HG02759 (cell line): Measurements from ENCODE around the gene DR1.
"Not testable (repeated sequence)": the region's sequence is repeated elsewhere in the genome, so short reads cannot be mapped to it uniquely, and the experiment has no call there.

ENCODE experiments used
- ATAC-seq: cut with Tn5 transposase; IDR thresholded peaks from one replicate; pipeline ENCODE4 v1.9.1; 2021; ENCODE audit warnings: mild to moderate bottlenecking, moderate library complexity; ENCODE audit not compliant: unreplicated experiment

DR1 gene

DNA sequence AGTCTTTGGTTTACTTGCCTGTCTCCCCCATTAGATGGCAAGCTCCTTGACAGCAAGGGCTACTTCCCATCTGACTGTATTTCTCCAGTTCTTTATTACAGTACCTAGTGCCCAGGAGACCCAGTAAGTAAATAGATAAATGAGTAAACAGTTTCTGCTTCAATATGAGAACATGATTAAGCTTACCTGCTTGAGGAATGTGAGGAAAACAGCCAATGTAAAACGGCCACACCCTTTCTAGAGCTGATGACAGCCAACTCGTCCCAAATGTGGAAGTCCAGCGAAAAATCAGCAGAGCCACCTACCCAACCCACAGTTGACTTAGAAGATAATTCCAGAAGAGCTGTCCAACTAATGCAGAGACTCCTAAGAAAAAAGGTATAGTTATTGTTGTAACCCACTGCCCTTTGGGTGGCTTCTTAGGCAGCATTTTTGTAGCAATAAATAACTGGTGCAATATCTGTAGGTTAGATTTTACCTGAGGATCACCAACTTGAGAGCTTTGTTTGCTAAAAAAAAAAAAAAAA lies 6.5 kb upstream of the DR1 start:
- no peak for ATAC-seq

DNA sequence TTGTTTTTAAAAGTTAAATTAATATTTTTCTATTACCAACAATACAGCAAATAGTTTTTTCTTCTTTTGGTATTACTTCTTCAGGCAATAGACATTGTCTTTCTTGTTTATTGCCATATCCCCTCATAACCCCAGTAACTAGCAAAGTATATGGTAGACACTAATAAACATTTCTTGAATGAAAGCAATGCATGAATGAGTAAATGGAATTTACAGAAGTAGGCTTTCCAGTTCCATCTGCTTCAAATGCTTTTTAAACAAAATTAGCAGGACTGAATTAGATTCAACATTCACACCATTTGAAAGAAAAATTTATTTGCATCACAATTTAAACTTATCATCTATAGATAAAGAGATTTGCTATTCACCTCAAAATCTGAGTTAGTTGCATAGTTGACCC lies 5.6 kb upstream of the DR1 start:
- ATAC-seq = no peak

DNA sequence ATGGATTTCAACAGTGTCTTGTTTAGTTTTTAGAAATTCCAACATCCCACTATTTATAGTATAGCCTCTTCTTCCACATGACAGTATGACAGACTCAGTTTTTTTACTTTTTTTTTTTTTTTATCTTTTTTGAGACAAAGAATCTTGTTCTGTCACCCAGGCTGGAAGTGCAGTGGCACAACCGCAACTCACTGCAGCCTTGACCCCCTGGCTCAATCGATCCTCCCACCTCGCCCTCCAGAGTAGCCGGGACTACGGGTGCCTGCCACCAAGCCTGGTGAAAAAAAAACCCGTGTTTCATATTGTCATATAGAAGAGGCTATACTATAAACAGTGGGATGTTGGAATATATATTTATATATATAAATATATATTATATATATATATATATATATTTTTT lies 1.2 kb upstream of the DR1 start:
- no peak for ATAC-seq

- peak; percentile 9 for ATAC-seq
These were observed 648 bp upstream of the DR1 start for GRCh38 chr1:93344886-93345632.

GRCh38 chr1:93346421-93346993 lies 800 bp downstream of the DR1 start:
- ATAC-seq = peak; percentile 31

DNA sequence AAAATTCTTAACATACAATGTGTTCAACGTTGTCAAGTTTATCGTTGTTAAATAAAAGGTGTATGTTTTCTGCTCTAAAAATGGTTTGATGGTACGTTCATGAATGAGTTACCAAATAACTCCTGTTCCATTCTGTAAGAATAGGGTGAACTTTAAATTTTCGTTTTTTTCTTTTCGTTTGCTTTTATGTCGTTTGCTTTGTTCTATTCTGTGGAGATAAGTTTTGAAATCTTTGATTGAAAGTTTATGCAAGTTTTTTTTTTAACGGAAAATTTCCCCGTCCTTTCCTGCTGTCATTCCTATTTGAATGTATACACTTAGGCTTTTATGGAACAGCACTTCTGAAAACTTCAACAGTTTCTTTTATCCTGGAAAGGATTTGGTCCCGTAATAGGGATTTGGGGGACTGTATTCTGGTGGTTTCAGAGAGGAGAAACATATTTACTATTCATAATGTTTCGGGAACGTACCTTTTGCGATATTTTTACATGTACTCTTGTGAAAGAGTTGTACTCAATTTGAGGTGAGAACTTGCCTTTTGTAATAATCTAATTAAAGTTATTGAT lies 1.7 kb downstream of the DR1 start:
- ATAC-seq = no peak

GRCh38 chr1:93348104-93348728 lies 2.5 kb downstream of the DR1 start:
- ATAC-seq = no peak

DNA sequence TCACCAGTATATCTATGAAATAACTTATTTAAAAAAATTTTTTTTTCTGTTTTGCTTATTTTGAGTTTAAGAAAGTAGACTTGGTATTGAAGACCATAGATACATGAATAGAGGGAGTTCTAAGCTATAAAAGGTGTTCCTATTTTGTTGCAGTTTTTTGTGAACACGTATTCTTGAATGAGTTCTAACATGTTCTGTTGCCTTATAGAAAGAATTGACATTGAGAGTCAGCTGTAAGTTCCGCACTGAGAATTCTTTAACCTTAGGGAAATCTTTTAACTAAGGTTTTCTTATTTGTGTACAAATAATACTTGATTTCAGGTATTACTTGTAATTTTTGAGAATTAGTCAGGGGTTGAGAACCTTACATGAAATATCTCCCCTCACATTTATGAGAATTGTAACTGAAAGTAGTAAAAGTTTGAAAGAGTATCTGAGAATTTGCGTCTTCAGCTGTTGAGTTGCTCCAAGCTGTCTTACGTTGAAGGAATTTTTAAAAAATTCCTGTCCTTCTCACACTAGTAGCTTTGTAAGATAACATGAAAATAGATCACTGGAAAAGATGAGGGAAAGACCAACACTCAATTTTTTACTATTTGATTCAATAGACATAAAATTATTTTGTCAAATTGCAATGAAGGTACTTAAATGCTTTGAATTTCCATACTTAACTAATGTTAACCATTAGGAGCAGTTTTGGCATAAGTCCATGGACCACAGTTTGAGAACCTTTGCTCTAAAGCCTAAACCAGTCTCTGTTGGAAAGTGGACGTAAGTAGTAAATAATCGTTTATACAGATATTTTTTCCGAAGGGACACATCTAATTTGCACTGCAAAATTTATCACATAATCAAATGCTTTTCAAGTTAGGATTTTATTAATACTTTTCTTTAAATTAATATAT lies 3.8 kb downstream of the DR1 start:
- ATAC-seq = no peak

- no peak for ATAC-seq
These were observed 4.6 kb downstream of the DR1 start for GRCh38 chr1:93350322-93350721.

GRCh38 chr1:93350875-93351274 lies 5.2 kb downstream of the DR1 start:
- no peak for ATAC-seq

DNA sequence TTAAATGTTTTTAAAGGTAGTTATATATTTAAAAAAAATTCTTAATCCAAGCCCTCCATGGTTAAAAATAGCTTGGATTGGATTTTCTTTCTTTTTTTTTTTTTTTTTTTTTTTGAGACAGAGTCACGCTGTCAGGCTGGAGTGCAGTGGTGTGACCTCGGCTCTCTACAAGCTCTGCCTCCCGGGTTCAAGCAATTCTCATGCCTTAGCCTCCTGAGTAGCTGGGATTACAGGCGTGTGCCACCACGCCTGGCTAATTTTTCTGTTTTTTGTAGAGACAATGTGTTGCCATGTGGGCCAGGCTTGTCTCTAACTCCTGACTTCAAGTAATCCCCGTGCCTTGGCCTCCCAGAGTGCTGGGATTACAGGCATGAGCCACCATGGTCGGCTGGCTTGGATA lies 5.6 kb downstream of the DR1 start:
- not testable (repeated sequence) for ATAC-seq

- no peak for ATAC-seq
These were observed 6.7 kb downstream of the DR1 start for GRCh38 chr1:93352376-93352775.

DNA sequence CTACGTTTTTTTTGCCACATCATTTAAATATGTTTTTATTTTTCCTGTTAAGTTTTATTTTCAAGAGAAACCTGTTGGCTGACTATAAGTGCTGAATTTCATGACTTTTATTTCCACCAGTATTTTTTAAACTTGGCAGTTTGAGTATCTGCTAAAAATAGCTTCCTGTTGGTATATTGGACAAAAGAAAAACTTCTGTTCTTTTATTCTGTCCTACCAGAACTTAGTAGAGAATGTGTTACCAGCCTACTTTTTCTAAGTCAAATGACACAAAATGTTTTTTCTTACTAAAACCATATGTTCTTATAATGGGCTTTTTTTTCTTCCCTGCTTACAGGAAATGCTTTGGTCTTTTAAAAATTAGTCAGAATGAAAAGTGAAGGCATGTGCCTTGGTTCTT lies 7.6 kb downstream of the DR1 start:
- no peak for ATAC-seq

- ATAC-seq = no peak
These were observed 9.0 kb downstream of the DR1 start for GRCh38 chr1:93354749-93355148.

GRCh38 chr1:93357242-93357641 lies 11.5 kb downstream of the DR1 start:
- no peak for ATAC-seq

GRCh38 chr1:93358293-93358692 lies 12.6 kb downstream of the DR1 start:
- no peak for ATAC-seq

DNA sequence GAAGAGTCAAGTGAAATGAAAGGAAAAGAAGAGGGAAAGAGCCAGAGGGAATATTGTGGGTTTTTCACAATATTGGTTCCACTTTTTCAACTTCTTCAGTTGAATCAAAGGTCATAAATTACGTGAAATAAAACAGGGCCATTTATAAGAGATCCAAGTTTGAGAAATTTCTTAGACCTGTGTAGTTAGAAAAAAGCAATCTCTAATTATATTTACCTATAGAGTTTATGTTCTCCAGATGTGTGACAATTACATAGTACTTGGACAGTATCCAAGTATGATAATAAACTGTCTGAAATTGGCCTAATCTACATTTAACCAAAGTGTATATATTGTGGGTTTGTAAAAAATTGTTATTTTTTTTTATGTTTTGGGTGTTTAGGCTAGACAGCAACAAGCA lies 14.4 kb downstream of the DR1 start:
- no peak for ATAC-seq

DNA sequence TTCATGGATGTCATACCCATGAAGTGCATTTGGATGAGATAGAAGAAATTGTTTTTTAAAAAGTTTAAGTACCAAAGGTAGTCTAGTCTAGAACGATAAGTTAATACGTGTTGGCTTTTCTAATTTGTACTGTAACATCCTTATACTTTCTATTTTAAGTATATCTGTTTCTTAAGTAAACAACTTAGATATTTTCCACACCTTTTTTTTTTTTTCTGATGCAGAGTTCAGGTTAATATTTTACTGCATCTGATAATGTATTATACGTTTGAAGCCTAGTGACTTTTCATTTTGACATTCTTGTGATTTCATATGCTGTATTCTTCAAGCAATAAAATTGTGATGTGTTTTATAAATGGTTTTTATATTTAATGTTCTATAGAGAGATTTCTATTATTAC lies 16.5 kb downstream of the DR1 start:
- ATAC-seq = no peak

- no peak for ATAC-seq
These were observed 20.1 kb downstream of the DR1 start for GRCh38 chr1:93365813-93366212.

GRCh38 chr1:93369734-93370133 lies 24.0 kb downstream of the DR1 start:
- no peak for ATAC-seq
